Activated T-cell treated with anti-CD3 and anti-CD28 coated beads, Interleukin-2, amount 50 U/mL, for 1 hour (primary cell): ENCODE data around the gene GPR148.
"Not testable (repeated sequence)": the region's sequence is repeated elsewhere in the genome, so short reads cannot be mapped to it uniquely, and the experiment has no call there.

ENCODE experiments used
- DNase-seq: peaks from one replicate; pipeline ENCODE4 v3.0.0-alpha.2; 2020

The GPR148 gene, protein sequence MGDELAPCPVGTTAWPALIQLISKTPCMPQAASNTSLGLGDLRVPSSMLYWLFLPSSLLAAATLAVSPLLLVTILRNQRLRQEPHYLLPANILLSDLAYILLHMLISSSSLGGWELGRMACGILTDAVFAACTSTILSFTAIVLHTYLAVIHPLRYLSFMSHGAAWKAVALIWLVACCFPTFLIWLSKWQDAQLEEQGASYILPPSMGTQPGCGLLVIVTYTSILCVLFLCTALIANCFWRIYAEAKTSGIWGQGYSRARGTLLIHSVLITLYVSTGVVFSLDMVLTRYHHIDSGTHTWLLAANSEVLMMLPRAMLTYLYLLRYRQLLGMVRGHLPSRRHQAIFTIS

DNA sequence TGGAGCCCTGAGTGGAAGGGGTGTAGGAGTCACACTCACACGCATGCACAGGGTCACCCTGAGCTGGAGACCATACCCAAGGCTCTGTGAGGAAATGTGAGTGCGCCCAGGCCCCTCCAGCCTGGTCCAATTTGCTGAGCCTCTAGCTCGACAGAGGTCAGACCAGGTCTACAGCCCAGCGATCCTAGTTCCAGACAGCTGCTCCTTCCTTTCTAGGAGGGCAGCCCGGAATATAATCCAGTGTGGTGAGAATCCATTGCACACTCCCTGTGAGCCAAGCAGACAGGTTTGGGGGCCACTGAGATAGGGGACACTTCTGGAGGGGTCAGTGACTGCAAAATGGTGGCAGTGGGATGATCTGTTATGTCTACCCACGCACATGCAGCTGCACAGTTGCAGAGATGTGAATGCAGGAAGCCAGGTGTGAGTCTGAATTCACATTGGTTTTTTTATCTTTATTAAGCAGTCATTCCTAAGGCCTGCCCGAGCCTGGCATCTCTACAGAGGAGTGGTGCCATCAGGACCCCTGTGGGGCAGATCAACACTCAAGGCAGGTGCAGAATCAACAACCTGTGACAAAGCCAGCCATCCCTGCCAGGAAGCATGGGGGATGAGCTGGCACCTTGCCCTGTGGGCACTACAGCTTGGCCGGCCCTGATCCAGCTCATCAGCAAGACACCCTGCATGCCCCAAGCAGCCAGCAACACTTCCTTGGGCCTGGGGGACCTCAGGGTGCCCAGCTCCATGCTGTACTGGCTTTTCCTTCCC is at the start of gene GPR148:
Gene GPR148, plus strand, starts transcription at position 522 of the 768 bp plus-strand sequence. Its CDS starts 82 bp downstream, at position 604.
- peak; percentile 22 for DNase-seq

DNA sequence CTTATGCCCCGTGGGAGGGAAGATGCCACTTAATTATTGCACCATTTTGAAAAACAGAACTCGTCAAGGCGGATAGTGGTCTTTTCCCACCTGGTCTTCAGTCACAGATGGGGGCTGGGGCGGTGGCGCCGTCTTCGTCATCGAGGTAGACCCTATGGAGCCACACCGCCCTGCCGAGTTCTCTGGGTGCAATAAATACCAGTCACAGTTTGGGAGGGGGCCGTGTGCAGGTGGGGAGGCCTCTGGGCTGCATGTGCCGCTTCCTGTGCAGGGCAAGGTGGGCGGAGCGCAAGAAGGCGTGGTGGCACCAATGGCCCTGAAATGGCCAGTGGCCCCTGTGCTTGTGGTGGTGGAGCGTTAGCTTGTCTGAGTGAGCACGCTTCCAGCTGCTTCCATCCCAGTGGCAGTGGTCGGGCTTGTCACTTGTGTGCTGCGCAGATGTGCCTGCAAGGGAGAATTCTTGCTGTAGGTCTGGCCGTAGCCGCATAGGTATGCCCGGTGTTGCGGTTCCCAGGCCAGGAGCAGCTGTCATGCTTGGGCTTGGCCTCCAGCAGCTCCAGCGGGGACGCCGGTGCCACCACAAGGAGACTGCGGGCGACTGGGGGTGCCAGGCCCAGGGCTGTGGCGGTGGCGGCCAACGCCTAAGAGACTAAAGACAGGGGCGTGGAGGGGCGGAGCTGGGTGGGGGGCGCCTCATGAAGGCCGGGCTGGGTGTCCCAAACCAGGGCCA is 36.7 kb upstream of the GPR148 start:
- DNase-seq, result not testable (repeated sequence)

DNA sequence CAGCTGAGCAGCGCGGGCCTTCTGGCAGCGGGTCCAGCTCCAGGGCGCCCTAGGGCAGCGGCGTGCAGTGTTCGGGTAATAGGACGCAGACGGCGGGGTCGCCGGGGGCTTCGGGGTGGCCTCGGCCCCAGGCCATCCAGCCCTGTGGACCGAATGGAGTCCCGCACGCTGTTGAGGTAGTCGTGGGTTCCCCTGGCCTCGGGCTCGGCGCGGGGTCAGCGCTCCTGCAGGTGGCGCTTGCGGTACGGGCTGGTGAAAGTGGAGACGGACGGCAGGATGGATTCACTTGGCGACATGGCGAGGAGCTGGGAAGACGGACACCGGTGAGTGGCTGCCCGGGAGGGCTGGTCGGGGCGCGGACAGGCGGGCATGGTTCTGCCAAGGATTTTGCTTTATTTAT is 35.4 kb upstream of the GPR148 start:
- DNase-seq, result not testable (repeated sequence)

DNA sequence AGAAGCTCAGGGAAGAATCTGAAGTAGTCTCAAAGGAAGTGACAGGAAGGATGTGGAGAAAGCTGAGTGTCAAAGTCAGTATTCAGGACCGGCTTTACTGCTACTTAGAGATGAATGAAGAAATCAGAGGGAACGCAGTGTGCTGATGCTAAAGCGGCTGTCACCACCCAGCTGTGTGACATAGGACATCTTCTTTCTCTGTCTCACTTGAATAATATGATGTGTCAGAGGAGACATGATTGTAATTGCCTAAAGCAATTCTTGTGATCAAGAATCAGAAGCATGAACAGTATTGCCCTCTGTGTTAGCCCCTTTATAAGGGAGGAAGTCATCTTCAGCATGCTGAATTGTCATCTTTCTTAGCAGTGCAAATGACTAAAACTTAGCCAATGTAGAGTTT is 25.6 kb upstream of the GPR148 start:
- not testable (repeated sequence) for DNase-seq

DNA sequence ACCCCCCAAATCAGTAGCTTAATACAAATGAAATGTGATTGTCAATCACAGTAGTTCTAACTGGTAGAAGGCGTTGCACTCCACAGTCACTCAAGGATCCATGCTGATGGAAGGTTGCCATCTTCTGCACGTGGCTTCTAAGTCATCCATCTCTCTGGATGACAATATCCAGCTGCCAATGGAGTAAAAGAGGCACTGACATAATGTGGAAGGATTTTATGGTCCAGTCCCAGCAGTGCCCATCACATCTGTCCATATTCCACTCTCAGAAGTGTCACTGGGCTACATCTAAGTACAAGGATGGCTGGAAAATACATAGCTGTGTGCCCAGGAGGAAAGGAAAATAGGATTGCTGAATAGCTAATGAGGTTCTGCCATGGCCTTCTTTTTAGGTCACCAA is 14.1 kb upstream of the GPR148 start:
- not testable (repeated sequence) for DNase-seq

DNA sequence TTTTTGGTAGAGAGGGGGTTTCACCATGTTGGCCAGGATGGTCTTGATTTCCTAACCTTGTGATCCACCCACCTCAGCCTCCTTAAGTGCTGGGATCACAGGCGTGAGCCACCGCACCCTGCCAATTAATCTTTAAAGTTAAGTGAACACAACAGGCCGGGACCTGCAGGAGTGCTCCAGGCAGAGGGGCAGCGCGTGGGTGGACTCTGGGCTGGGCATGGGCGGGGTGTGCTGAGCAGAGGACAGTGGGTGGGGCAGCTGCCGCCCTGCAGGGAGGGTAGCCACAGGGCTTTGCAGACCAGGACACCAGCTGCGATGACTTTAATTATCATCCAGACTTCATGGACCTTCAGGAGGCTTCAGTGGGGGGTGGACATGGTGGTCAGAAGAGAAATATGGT is 8.8 kb upstream of the GPR148 start:
- no peak for DNase-seq

DNA sequence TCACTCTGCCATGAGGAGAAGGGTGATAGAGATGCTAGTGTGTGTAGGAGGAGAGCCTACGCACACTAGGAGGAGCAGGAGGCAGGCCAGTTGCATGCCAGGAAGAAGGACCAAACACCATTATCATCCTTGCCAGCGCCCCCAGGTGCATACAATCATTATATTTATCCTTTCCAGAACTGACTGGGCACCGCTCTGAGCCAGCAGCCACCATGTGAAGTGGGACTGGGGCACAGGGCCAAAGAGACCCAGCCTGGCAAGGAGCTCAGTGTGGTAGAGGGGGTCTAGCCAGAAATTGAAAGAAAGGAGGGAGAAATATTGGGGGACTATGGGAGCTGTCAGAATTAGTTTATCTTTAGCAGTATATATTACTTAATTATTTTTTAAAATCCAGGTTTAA is 8.3 kb upstream of the GPR148 start:
- DNase-seq, result no peak

DNA sequence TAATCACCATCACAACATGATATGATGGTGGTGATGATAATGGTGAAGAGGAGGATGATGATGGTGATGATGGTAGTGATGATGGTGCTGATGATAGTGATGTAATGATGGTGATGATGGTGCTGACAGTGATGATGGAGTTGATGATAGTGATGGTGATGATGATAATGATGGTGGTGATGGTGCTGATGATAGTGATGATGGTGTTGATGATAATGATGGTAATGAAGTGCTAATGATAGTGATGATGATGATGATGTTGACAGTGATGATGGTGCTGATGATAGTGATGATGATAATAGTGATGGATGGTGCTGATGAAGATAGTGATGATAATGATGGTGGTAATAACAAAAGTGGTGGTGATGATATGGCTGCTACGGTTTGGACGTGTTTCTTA is 4.4 kb upstream of the GPR148 start:
- DNase-seq, result no peak

DNA sequence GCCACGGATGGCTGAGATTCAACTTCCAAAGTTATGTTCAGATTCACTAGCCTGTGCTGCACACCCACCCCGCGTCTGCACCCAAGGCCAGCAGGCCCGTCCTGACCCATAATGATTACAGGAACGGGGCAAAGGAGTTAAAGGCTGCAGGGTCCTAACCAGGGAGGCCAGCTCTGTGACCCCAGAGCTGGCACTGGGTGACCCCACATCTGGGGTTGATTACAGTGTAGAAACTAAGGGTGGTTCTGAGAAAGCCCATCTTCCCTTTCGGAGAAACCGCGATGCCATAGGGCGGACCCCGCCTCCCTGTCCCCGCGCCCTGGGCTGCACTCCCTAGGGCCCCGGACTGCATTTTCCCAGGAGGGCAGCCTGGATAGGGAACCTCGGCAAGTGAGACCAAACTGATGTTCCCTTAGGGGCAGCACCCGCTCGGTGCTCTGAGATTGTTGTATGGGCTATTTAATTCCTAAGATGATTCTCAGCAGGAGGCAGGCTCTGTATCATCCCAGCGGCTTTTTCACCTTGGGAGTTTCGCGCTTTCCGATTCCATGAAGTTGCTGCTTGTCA is 2.2 kb upstream of the GPR148 start:
- no peak for DNase-seq

DNA sequence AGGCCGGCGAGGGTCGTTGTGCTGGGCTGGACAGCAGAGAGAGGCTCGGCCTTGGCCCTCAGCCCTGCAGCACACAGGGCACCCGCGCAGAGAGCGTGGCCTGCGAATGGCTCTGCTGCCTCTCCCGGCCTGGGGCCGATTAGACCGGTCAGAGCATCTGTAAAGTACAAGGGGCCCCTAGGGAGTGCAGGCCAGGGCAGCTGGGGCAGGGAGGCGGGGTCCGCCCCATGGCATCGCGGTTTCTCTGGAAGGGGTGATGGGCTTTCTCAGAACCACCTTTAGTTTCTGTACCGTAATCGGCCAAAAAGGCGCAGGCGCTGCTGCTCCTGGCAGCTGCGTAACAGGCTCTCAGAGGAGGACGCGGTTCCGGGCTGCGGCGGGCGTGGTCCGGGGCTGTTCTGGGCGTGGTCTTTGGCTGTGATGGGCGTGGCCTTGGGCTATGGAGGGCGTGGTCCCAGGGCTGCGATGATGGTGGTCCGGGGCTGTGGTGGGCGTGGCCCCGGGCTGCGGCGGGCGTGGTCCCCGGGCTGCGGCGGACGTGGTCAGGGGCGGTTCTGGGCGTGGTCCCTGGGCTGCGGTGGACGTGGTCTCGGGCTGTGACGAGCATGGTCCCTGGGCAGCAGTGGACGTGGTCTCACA is 1.5 kb upstream of the GPR148 start:
- DNase-seq, result peak; percentile 91

DNA sequence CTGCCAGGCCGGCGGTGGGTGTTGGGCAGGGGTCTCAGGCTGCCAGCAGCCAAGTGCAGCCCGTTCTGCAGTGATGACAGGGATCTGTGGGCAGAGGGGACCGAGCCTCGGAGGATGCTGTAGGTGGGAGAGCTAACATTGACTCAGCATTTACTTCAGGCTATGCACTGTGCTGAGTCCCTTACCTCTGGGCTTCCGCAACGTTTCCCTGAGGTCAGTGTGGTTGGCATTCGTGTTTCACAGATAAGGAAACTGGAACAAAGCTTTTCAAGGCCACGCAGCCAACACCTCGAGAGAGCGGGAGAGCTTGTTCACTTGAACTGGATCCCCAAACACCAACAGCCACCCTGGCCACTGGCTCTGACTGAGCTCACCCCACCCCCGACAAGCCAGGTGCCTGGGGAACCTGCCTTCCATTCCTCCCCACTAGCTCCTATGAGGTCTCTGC is 839 bp upstream of the GPR148 start:
- DNase-seq, result no peak

DNA sequence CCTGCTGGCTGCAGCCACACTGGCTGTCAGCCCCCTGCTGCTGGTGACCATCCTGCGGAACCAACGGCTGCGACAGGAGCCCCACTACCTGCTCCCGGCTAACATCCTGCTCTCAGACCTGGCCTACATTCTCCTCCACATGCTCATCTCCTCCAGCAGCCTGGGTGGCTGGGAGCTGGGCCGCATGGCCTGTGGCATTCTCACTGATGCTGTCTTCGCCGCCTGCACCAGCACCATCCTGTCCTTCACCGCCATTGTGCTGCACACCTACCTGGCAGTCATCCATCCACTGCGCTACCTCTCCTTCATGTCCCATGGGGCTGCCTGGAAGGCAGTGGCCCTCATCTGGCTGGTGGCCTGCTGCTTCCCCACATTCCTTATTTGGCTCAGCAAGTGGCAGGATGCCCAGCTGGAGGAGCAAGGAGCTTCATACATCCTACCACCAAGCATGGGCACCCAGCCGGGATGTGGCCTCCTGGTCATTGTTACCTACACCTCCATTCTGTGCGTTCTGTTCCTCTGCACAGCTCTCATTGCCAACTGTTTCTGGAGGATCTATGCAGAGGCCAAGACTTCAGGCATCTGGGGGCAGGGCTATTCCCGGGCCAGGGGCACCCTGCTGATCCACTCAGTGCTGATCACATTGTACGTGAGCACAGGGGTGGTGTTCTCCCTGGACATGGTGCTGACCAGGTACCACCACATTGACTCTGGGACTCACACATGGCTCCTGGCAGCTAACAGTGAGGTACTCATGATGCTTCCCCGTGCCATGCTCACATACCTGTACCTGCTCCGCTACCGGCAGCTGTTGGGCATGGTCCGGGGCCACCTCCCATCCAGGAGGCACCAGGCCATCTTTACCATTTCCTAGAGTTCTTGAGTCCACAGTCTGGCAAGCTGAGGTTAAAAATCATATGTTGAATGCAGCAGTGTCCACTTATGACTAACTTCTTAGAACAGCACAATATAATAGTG is 741 bp downstream of the GPR148 start:
- no peak for DNase-seq

DNA sequence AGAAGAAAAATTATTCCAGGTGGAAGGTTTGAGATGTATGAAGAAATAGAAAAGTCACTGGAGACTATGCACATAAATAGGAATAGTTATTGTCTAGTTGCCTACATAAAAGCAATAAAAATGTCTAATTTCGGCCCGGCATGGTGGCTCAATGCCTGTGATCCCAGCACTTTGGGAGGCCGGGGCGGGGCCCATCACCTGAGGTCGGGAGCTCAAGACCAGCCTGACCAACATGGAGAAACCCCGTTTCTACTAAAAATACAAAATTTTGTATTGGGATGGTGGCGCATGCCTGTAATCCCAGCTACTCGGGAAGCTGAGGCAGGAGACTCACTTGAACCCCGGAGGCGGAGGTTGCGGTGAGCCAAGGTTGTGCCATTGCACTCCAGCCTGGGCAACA is 3.4 kb downstream of the GPR148 start:
- not testable (repeated sequence) for DNase-seq

DNA sequence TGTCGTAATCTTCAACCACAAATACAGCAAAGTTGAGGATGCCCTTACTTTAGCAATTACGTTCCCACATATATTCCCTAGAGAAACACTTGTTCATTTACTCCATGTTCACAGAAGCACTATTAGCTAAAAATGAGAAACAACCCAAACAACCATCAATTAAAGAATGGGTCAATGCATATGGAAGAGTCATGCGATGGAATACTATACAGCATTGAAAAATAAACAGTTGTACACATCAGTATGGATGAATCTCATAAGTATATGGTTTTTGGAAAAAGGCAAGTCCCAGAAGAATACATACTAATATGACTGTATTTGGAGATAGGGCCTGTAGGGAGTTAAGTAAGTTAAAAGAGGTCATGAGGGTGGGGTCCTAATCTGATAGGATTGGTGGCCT is 6.3 kb downstream of the GPR148 start:
- no peak for DNase-seq

DNA sequence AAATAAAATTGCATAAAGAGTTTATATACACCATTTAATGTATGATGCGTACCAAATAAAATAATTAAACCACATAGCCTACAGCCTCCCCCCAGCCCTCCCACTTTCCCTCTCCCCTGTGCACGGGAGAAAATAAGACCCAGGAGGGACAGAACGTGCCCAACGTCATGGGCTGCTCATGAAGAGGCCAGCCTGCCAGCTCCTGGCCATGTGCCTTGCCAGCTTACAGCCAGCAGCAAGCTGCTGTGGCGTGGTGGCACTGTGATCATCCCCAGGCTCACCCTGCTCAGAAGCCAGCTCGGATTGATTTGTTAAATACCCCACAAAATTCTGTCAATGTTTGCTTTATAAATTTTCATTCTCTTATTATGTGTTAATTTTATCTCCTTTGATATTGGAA is 7.6 kb downstream of the GPR148 start:
- no peak for DNase-seq

DNA sequence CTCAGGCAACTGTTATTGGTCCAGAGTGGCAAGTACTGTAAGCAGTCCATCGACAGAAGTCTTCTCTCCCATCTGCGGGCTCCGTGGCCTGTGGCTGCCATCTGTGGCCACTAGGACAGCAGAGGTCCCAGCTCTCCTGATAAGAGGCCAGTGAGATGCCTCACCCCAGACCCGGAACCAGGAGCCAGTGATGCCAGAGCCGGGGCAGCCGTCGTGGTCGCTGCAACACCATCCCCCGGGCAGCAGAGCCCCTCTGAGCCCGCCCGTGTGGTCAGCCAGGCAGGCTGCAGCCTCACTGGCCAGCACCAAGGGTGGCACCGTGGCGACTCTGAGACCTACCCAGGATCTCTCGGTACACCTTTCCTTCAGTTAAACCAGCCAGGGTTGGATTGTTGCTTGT is 8.7 kb downstream of the GPR148 start:
- no peak for DNase-seq

DNA sequence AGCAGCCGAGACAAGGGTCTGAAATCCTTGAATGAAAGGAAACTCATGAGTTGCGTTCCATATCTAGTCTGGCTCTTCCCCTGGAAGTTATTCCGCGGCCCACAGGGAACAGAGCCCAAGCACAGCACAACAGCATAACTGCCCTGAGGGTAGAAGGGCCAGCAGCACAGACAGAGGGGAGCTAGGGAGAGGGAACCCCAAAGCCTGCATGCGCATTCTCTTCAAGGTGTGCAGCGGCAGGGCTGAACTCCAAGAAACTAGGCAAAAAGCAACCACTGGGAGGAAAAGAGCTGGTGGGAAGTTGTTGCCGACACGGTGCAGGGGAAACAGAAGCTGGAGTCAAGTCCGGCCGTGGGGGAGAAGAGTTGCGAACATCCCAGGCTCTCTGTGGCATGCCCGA is 11.8 kb downstream of the GPR148 start:
- DNase-seq, result no peak

DNA sequence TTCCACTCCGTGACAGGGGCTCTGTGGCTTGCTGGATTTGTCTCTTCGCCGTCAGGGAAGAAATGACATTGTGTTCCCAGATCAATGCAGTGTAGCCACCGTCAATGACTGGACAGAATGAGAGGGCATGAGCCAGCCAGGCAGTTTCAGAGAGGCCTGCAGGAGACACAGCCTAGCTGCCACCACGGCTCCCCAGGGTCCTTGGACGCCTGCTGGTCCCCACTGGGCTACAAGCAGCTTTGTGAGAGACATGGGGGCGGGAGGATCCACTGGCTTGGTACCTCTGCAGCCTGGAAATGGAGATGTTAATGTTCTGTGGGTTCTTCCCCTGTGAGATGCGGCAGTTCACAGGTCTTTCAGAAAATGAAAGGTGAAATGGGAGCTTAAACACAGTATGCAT is 14.4 kb downstream of the GPR148 start:
- no peak for DNase-seq

DNA sequence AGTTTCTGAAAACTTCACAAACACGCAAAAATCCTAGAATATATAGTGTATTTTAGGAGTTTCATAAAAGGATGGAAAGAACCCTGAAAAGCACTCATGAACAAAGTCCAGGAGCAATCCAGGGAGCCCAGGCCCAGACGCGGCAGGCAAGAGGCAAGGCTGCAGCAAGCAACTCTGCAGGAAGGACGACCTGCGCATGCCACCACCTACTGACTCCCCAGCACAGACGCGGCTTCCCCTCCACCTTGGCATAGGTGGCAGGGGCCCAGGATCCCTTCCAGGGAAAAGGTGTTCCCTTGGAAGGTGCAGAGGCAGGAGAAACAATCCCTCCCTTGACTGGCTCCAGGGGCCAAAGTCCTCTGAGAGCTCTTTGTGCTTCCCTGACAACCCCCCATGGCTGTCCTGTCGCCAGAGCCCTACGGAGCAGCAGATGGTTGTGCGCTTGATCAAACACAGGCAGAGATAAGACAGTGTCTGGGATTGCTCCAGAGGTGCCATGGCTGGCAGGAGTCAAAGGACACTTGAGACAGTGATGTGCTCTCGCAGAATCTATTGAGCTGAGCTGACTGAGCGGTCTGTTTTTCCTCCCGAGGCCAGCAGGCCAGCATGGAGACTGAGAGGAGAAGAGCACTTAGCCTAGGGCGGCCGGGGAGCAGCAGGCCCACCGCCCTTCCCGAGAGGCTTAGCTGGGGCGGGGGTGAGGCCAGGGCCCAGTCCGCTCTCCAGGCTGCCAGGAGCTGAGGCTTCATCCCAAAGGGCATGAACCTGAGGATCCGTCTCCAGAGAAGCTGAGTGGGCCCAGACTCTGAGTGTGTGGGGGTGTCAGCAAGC is 15.6 kb downstream of the GPR148 start:
- DNase-seq, result no peak

DNA sequence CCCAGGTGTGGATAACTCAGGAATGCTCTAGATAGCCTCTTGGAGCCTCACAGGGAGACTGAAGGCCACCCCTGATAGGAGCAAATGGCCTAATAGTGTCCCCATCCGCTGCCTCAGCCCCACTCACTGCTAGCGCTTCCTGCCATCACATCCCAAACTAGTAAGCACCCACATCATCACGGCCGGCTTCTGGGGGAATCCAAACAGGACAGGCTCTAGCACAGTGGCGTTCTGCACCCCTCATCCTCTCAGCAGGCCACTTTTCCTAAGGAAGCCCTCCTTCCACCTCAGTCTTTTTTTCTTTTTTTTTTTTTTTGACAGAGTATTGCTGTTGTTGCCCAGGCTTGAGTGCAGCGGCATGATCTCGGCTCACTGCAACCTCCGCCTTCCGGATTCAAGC is 20.2 kb downstream of the GPR148 start:
- DNase-seq, result no peak

DNA sequence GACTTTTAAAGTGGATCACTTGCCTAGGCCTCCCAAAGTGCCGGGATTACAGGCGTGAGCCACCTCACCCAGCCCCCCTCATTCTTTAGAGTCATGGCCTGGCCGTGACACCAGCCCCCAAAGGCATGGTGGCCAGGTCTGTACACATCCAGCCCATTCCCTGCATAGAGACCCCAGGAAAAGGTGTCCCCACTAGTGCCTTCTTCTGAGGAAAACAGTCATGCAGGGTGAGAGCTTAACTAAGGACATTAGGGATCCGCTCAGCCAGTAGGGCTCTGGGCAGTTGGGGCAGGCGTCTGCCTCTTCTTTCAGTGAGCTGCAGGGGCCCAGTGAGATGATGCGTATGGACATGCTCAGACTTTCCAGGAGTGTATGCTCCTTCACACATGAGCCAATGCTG is 20.8 kb downstream of the GPR148 start:
- no peak for DNase-seq
